ENCODE measurements around the gene ZFTA.
A peak's percentile ranks its signal among the peaks of the same experiment; 100 is the strongest.
"Not testable (repeated sequence)": the region's sequence is repeated elsewhere in the genome, so short reads cannot be mapped to it uniquely, and the experiment has no call there.

ZFTA gene

GRCh38 chr11:63783925-63784592 lies 15.5 kb upstream of the ZFTA start:
- H3K4me3 ChIP-seq (ENCODE audit: low read depth, low read length) = no peak overlapping the region
- TF ChIP-seq POLR2A (IDR thresholded peaks at IDR 0.05; ENCODE audit: extremely low read depth, insufficient read length) (no peak), MYC (IDR thresholded peaks at IDR 0.05; ENCODE audit: low read depth, low read length) (no peak), MAX (IDR thresholded peaks at IDR 0.05; ENCODE audit: low read depth, low read length) (no peak), CTCF (IDR thresholded peaks at IDR 0.05; ENCODE audit: low read depth, low read length) (no peak)
- DNase-seq (ENCODE audit: low read depth) = no peak

- no peak overlapping the region for H3K4me3 ChIP-seq (ENCODE audit: low read depth, low read length)
- TF ChIP-seq POLR2A (IDR thresholded peaks at IDR 0.05; ENCODE audit: extremely low read depth, insufficient read length) (no peak), CTCF (IDR thresholded peaks at IDR 0.05; ENCODE audit: low read depth, low read length) (no peak), MAX (IDR thresholded peaks at IDR 0.05; ENCODE audit: low read depth, low read length) (no peak), MYC (IDR thresholded peaks at IDR 0.05; ENCODE audit: low read depth, low read length) (no peak)
- no peak for DNase-seq (ENCODE audit: low read depth)
Measured at GRCh38 chr11:63782749-63783148, 14.2 kb upstream of the ZFTA start.

- H3K4me3 ChIP-seq (ENCODE audit: low read depth, low read length) = no peak overlapping the region
- DNase-seq (ENCODE audit: low read depth) = no peak
- TF ChIP-seq MYC (IDR thresholded peaks at IDR 0.05; ENCODE audit: low read depth, low read length) (no peak), MAX (IDR thresholded peaks at IDR 0.05; ENCODE audit: low read depth, low read length) (no peak), POLR2A (IDR thresholded peaks at IDR 0.05; ENCODE audit: extremely low read depth, insufficient read length) (no peak), CTCF (IDR thresholded peaks at IDR 0.05; ENCODE audit: low read depth, low read length) (no peak)
Measured at GRCh38 chr11:63779039-63779438, 10.5 kb upstream of the ZFTA start.

GRCh38 chr11:63775191-63775590 lies 6.6 kb upstream of the ZFTA start:
- TF ChIP-seq MYC (IDR thresholded peaks at IDR 0.05; ENCODE audit: low read depth, low read length) = no peak
- DNase-seq (ENCODE audit: low read depth) = no peak
- no peak overlapping the region for H3K4me3 ChIP-seq (ENCODE audit: low read depth, low read length)

GRCh38 chr11:63771741-63772318 lies 3.3 kb upstream of the ZFTA start:
- not testable (repeated sequence) for H3K4me3 ChIP-seq (ENCODE audit: low read depth, low read length); DNase-seq (ENCODE audit: low read depth)

GRCh38 chr11:63770763-63771162 lies 2.2 kb upstream of the ZFTA start:
- TF ChIP-seq POLR2A (IDR thresholded peaks at IDR 0.05; ENCODE audit: extremely low read depth, insufficient read length) = no peak
- TF ChIP-seq MYC (IDR thresholded peaks at IDR 0.05; ENCODE audit: low read depth, low read length) = no peak
- no peak for TF ChIP-seq CTCF (IDR thresholded peaks at IDR 0.05; ENCODE audit: low read depth, low read length)
- no peak for TF ChIP-seq MAX (IDR thresholded peaks at IDR 0.05; ENCODE audit: low read depth, low read length)
- H3K4me3 ChIP-seq (ENCODE audit: low read depth, low read length) = no peak overlapping the region
- peak; percentile 37 for DNase-seq (ENCODE audit: low read depth)

All from NB4 (cell line).